Colonic mucosa (tissue), 4 donors: Measurements from ENCODE around the gene CXCL14. TPM values are rescaled to one million over a fixed set of nuclear protein-coding genes. Genes with fewer than 3 reads are reported as not detected.

Source experiments
- DNase-seq: peaks from one replicate; pipeline ENCODE4 v3.0.0-alpha.2; 2020
- H3K27ac ChIP-seq: fragments of 200-600 bp; one replicate; pipeline ENCODE4 v1.8.0; 2021
- H3K27me3 ChIP-seq: fragments of 200-600 bp; one replicate; pipeline ENCODE4 v1.8.0; 2021
- H3K36me3 ChIP-seq: fragments of 200-600 bp; one replicate; pipeline ENCODE4 v1.8.0; 2021
- H3K4me1 ChIP-seq: fragments of 200-600 bp; one replicate; pipeline ENCODE4 v1.8.0; 2021; ENCODE audit warnings: mild to moderate bottlenecking
- H3K4me3 ChIP-seq: fragments of 200-600 bp; one replicate; pipeline ENCODE4 v1.8.0; 2021
- H3K9ac ChIP-seq, 2 donors: one replicate each; pipeline ENCODE4 v1.7.0; 2013; ENCODE audit warnings: control low read depth in 2 of 2, low read depth in 2 of 2, low read length in 2 of 2
- H3K9me3 ChIP-seq: fragments of 200-600 bp; one replicate; pipeline ENCODE4 v1.8.0; 2021
- intact Hi-C: fragments of 100-400 bp; cut with DNase I; formaldehyde crosslinking; loops from one replicate; pipeline ENCODE4 v1.14.1; 2022
- total RNA-seq, 2 donors: library from RNA; stranded (reverse); fragmentation: NEBNext Ultra II Directional in 1 of 2; extraction: Animal tissue kit (Norgen Biotek cat#: 25700) in 1 of 2; gene quantifications; one replicate each; pipeline ENCODE4 v1.2.1, GENCODE V29; 2021
- TF ChIP-seq, protein P1 (sequence below): fragments of 200-600 bp; IDR thresholded peaks from one replicate; pipeline ENCODE4 v1.8.0; 2022; ENCODE audit warnings: antibody characterized with exemption, mild to moderate bottlenecking
- donor health status: healthy.
- donor health status: DM: no; HTN: no; CAD: no.
- donor health status: DM: no; HTN: no; CAD: no.

CXCL14 gene
- total RNA-seq, 2 donors from 2014 or later: 29.8 to 68.2 TPM

DNA sequence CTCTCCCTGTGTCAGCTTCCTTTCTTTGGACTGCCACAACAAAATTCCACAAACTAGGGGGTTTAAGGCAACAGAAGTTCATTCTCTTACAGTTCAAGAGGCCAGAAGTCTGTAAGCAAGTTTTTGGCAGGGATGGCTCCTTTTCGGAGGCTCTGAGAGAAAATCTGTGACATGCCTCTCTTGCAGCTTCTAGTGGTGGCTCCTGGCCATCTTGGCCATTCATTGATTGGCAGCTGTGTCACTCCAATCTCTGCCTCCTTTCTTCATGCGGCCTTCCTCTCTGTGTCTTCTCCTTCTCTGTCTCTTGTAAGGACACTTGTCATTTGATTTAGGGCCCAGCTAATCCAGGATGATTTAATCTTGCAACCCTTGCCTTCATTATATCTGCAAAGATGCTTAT, 41.0 kb downstream of the CXCL14 start:
- Histone ChIP-seq H3K27me3 (peaks cover 58% of the 10 kb centered on the region), H3K36me3 (no peaks in the 10 kb centered on the region), H3K9ac (no peak overlapping the region), H3K27ac (no peak overlapping the region), H3K4me1 (peaks cover 5% of the 10 kb centered on the region), H3K4me3 (no peak overlapping the region), H3K9me3 (no peaks in the 10 kb centered on the region)
- TF ChIP-seq, protein P1, sequence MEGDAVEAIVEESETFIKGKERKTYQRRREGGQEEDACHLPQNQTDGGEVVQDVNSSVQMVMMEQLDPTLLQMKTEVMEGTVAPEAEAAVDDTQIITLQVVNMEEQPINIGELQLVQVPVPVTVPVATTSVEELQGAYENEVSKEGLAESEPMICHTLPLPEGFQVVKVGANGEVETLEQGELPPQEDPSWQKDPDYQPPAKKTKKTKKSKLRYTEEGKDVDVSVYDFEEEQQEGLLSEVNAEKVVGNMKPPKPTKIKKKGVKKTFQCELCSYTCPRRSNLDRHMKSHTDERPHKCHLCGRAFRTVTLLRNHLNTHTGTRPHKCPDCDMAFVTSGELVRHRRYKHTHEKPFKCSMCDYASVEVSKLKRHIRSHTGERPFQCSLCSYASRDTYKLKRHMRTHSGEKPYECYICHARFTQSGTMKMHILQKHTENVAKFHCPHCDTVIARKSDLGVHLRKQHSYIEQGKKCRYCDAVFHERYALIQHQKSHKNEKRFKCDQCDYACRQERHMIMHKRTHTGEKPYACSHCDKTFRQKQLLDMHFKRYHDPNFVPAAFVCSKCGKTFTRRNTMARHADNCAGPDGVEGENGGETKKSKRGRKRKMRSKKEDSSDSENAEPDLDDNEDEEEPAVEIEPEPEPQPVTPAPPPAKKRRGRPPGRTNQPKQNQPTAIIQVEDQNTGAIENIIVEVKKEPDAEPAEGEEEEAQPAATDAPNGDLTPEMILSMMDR: no peak
- intact Hi-C loops: no loop called here
- DNase-seq: no peak

DNA sequence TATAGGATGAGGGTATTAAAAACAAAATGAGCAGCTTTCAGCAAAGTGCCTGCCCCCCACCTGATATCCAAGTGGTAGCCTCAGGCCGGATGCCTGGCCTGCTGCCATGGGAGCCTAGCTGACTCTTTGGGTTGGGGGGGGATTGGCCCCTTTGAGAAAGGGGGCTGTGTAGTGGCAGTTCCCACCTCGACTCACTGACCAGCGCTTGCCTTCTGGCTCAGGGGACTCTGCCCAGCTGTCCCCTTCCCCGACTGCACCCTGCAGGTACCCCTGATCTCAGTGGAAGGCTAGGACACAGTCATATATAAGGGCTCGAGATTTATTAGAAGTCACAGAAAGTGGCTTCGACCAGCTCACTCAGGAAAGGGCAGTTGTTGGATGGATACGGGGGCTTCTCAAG, 41.5 kb downstream of the CXCL14 start:
- intact Hi-C loops: no loop called here
- Histone ChIP-seq H3K4me1 (peaks cover 5% of the 10 kb centered on the region), H3K4me3 (no peak overlapping the region), H3K27ac (no peak overlapping the region), H3K36me3 (no peaks in the 10 kb centered on the region), H3K9ac (no peak overlapping the region), H3K27me3 (peaks cover 57% of the 10 kb centered on the region), H3K9me3 (no peaks in the 10 kb centered on the region)
- DNase-seq: no peak
- TF ChIP-seq, protein P1: no peak

DNA sequence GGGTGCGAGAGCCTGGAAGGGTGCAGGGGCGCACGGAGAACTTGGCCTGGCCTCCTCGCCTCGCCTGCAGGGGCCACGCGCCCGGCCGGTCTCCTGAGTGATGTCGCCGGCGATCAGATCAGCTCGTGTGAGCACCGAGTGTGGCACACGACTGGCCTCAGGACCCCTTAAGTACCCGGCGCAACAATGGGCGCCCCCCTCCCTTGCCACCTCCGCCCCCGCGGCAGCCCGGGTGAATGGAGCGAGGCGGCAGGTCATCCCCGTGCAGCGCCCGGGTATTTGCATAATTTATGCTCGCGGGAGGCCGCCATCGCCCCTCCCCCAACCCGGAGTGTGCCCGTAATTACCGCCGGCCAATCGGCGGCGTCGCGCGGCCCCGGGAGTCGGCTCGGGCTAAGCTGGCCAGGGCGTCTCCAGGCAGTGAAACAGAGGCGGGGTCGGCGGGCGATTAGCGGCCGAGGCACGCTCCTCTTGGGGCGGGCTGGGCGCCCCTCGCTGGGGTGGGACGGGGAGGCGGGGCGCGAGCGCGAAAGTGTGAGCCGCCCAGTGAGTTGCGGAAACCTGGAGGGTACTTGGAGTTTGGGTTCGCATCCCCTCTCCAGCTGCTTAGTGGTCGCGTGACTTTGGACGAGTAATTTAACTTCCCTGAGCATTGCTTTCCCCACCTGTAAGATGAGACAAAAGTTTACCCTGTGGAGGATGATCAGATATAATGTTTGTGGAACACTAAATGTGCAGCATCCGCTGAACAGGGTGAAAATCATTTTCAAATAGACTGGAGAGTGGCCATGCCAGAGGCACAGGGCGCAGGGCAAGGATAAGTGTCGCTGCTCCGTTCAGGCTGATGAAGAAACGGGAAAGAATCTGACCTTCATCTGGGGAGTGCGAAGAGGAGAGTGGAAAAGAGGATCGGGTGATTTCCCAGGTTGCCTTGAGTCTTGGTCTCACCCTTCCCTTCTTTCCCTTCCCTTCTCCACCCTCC, 42.7 kb downstream of the CXCL14 start, which contains the start of gene NEUROG1:
Gene NEUROG1, minus strand, starts transcription at position 145 of the 982 bp plus-strand sequence. CDS start 274 bp downstream, outside the sequence.
- H3K36me3 ChIP-seq: no peaks in the 10 kb centered on the region
- H3K9me3 ChIP-seq: no peaks in the 10 kb centered on the region
- peaks cover 55% of the 10 kb centered on the region for H3K27me3 ChIP-seq
- H3K27ac ChIP-seq: no peak within 1 kb of the TSS
- intact Hi-C loops: no loop called here
- H3K4me1 ChIP-seq: peaks cover 5% of the 10 kb centered on the region
- TF ChIP-seq, protein P1: no peak
- H3K4me3 ChIP-seq: no peak within 1 kb of the TSS
- DNase-seq: peak; percentile 27
- H3K9ac ChIP-seq: no peak within 1 kb of the TSS

DNA sequence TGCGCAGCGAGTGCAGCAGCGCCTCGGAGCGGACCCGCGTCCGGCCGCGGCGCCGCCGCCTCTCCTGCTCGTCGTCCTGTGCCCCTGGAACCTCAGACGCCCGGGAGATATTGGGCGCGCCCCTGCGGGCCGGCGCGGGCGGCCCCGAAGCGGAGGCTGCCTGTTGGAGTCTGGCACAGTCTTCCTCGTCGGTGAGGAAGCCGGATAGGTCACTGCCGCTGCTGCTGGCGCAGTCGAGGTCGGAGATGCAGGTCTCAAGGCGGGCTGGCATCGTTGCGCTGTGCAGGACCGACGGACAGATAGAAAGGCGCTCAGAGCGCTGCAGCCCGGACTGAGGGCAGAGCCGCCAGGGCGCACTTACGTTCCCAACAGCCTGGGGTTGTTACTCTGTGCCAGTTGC, 43.4 kb downstream of the CXCL14 start:
- Histone ChIP-seq H3K27me3 (peaks cover 55% of the 10 kb centered on the region), H3K4me1 (peaks cover 5% of the 10 kb centered on the region), H3K4me3 (no peak overlapping the region), H3K36me3 (no peaks in the 10 kb centered on the region), H3K27ac (no peak overlapping the region), H3K9ac (no peak overlapping the region), H3K9me3 (no peaks in the 10 kb centered on the region)
- TF ChIP-seq, protein P1: no peak
- no peak for DNase-seq
- intact Hi-C loops: no loop called here

DNA sequence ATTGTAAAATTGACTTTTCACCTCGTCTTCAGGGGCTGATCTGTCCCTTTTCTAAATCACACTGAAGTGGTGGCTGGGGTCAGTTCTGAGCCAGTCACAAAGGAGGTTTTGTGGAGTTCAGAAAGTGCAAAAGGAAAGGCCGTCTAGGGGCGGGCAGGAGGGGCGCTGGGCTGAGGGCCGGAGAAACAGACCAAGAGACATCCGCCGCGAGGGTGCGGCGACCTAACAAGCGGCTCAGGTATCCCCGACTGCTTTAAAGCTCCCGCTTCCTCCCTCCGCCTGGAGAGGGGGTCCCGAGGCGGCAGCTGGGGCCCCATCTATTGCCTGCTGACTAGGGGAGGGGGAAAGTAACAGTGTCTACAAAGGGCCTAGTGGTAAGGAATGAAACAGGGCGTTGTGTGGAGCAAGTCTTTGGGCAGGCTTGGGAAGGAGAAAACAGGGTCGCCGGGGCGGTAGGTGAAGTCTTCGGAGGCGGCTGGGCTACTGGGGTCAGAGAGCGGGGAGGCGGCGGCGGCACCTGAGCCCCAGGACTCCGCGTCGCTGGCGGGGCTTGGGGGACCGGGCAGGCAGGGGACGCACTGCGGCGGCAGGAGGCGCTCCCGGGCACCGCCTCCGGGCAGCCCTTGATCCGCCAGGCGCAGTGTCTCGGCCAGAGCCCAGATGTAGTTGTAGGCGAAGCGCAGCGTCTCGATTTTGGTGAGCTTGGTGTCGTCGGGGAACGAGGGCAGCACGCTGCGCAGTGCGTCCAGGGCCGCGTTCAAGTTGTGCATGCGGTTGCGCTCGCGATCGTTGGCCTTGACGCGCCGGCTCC, 44.0 kb downstream of the CXCL14 start:
- Histone ChIP-seq H3K36me3 (no peaks in the 10 kb centered on the region), H3K9ac (no peak overlapping the region), H3K9me3 (no peaks in the 10 kb centered on the region), H3K27me3 (peaks cover 55% of the 10 kb centered on the region), H3K4me3 (no peak overlapping the region), H3K4me1 (peaks cover 5% of the 10 kb centered on the region), H3K27ac (no peak overlapping the region)
- TF ChIP-seq, protein P1: no peak
- intact Hi-C loops: no loop called here
- no peak for DNase-seq
